Muscle of leg (tissue), 11 donors: ENCODE results near the gene ICAM5. TPM values are rescaled to one million over a fixed set of nuclear protein-coding genes. Genes with fewer than 3 reads are reported as not detected.
A peak's percentile ranks its signal among the peaks of the same experiment; 100 is the strongest.

ENCODE experiments used
- DNase-seq: peaks from one replicate; pipeline ENCODE4 v3.0.0; 2013
- H3K27ac ChIP-seq: one replicate; pipeline ENCODE4 v1.5.1; 2013; ENCODE audit warnings: mild to moderate bottlenecking, low read length, control low read depth
- H3K27me3 ChIP-seq: one replicate; pipeline ENCODE4 v1.6.1; 2013; ENCODE audit warnings: low read length; ENCODE audit not compliant: control insufficient read depth, insufficient read depth
- H3K36me3 ChIP-seq: one replicate; pipeline ENCODE4 v1.6.1; 2013; ENCODE audit warnings: low read length; ENCODE audit not compliant: control insufficient read depth, insufficient read depth
- H3K4me1 ChIP-seq: one replicate; pipeline ENCODE4 v1.6.1; 2013; ENCODE audit warnings: low read length; ENCODE audit not compliant: control insufficient read depth, insufficient read depth
- H3K4me3 ChIP-seq: one replicate; pipeline ENCODE4 v1.5.1; 2013; ENCODE audit warnings: low read length, control low read depth
- H3K9me3 ChIP-seq: replicated peaks from 2 replicates; pipeline ENCODE4 v1.6.1; 2013; ENCODE audit warnings: low read depth, low read length; ENCODE audit not compliant: control insufficient read depth
- WGBS: methylation state at CpG from one replicate; pipeline ENCODE4 v1.1.5; 2013; ENCODE audit warnings: missing lambda C conversion rate; ENCODE audit not compliant: insufficient coverage; 5-methylcytosine and 5-hydroxymethylcytosine counted together
- polyA plus RNA-seq, 8 donors: library from polyadenylated mRNA; unstranded; fragments of 120-200 nt; gene quantifications; one replicate each; pipeline versions ENCODE4 v1.2.1 to v1.2.3, GENCODE V29; 2013; ENCODE audit warnings: inconsistent platforms in 1 of 8, low replicate concordance in 1 of 8; ENCODE audit not compliant: insufficient read length in 8 of 8, insufficient read depth in 1 of 8
- total RNA-seq: library from RNA; stranded (reverse); fragments of 120-200 nt; gene quantifications from one replicate; pipeline ENCODE4 v1.2.4, GENCODE V29; 2013

The ICAM5 gene
- total and polyA plus RNA-seq, 9 donors: 0.04 to 0.61 (median 0.13) TPM; not detected in 3

GRCh38 chr19:10321874-10322835, 32.4 kb downstream of the ICAM5 start:
- DNase-seq: no peak
- Histone ChIP-seq H3K27me3 (no peaks in the 10 kb centered on the region), H3K4me3 (no peak overlapping the region), H3K9me3 (no peaks in the 10 kb centered on the region), H3K27ac (no peak overlapping the region), H3K4me1 (no peaks in the 10 kb centered on the region), H3K36me3 (peaks cover 83% of the 10 kb centered on the region)
- WGBS: 89% methylated on average over 10 of the region's 19 CpGs

GRCh38 chr19:10325732-10326131, 36.0 kb downstream of the ICAM5 start:
- peaks cover 86% of the 10 kb centered on the region for H3K36me3 ChIP-seq
- H3K4me1 ChIP-seq: no peaks in the 10 kb centered on the region
- H3K4me3 ChIP-seq: no peak overlapping the region
- no peaks in the 10 kb centered on the region for H3K9me3 ChIP-seq
- H3K27me3 ChIP-seq: no peaks in the 10 kb centered on the region
- no peak overlapping the region for H3K27ac ChIP-seq
- WGBS: 80% methylated on average over 4 of the region's 8 CpGs
- DNase-seq: no peak

DNA sequence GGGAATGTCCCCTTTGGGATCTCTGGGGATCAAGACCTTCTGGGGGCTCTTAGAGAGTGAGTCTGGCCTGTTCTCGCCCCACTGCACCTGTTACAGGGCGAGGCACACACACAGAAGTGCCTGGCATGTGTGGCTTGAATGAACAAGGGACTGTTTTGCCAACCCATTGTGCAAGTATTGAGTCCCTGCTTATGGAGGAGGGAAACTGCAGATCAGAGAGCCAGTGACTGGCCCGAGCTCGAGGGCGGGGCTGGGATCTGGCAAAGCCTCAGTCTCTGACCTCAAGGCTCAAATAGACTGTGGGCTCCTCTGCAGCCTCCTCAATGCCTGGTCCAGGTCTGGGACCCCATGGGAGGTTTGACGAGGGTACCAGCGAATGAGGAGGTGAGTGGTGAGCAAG, 38.0 kb downstream of the ICAM5 start:
- 93% methylated on average over 7 of the region's 7 CpGs for WGBS
- H3K9me3 ChIP-seq: no peaks in the 10 kb centered on the region
- H3K27ac ChIP-seq: no peak overlapping the region
- peaks cover 8% of the 10 kb centered on the region for H3K4me1 ChIP-seq
- no peaks in the 10 kb centered on the region for H3K27me3 ChIP-seq
- no peak for DNase-seq
- H3K4me3 ChIP-seq: no peak overlapping the region
- H3K36me3 ChIP-seq: peaks cover 66% of the 10 kb centered on the region

DNA sequence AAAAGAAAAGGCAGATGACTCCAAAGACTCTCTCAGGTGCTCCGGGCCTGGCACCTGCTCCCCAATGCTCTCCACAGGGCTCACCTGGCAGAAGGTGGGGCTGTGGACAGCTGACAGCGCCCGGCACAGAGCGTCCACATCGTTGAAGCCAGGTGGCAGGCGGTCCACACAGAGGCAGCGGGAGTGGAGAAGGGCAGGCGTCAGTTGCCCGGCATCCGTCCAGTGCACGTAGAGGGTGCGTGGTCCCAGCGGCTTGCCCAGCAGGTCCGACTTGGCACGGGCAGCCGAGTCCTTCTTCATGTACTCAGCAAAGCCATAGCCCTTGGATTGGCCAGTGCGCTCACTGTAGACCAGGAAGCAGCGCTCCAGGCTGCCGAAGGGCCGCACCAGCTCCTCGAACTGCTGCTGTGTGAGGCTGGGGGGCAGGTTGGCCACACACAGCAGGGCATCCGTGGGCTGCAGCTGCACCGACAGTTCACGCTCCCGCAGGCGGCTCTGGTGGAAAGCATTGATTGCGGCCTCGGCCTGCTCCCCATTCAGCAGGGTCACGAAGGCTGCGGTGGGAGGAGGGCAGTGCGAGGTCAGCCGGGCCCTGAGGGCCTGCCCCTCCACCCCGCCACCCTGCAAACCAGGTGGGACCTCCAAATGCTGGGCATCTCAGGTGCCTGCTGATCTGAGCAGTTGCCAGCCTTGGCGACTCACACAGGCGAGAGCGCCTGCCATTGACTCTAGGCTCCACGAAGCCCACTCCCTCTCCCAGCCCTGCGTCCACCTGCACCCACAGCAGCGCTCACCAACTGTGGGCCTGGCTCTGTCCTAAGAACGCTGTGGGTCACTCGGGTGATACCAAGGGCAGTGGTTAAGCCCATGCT, 39.0 kb downstream of the ICAM5 start:
- no peaks in the 10 kb centered on the region for H3K27me3 ChIP-seq
- DNase-seq: no peak
- H3K27ac ChIP-seq: no peak overlapping the region
- H3K9me3 ChIP-seq: no peaks in the 10 kb centered on the region
- H3K4me1 ChIP-seq: peaks cover 10% of the 10 kb centered on the region
- WGBS: 95% methylated on average over 41 of the region's 41 CpGs
- H3K4me3 ChIP-seq: no peak overlapping the region
- peaks cover 56% of the 10 kb centered on the region for H3K36me3 ChIP-seq

DNA sequence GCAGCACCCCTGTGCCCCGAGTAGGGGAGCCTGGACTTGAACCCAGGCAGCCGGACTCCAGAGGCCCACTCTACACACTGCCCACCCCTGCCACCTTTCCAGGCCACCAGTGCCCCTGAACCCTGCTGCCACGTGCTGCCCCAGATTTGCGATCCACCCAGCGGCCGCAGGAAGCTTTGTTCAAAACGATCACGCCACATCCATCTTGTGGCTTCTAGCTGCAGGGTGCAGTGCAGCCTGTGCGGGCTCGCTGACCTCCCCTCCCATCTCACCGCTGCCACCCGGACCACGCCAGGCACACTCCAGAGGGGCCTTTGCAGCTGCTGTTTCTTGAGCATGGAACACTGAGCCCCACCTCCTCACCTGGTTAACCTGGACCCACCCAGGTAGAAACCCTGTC, 39.8 kb downstream of the ICAM5 start:
- Histone ChIP-seq H3K9me3 (no peaks in the 10 kb centered on the region), H3K36me3 (peaks cover 50% of the 10 kb centered on the region), H3K4me1 (peaks cover 17% of the 10 kb centered on the region), H3K27ac (no peak overlapping the region), H3K4me3 (no peak overlapping the region), H3K27me3 (no peaks in the 10 kb centered on the region)
- 93% methylated on average over 11 of the region's 13 CpGs for WGBS
- DNase-seq: no peak

- H3K27ac ChIP-seq: peak overlapping the region; percentile 98
- WGBS: 39% methylated on average over 12 of the region's 18 CpGs
- H3K27me3 ChIP-seq: no peaks in the 10 kb centered on the region
- H3K9me3 ChIP-seq: no peaks in the 10 kb centered on the region
- peaks cover 31% of the 10 kb centered on the region for H3K36me3 ChIP-seq
- no peak for DNase-seq
- peak overlapping the region; percentile 99 for H3K4me3 ChIP-seq
- H3K4me1 ChIP-seq: peaks cover 25% of the 10 kb centered on the region
Measured at GRCh38 chr19:10332158-10332964, 42.6 kb downstream of the ICAM5 start.

GRCh38 chr19:10332965-10333757, 43.4 kb downstream of the ICAM5 start, which contains the start of gene RAVER1:
Gene RAVER1 (minus strand): TSS chr19:10333529. CDS start chr19:10333507, 22 bp downstream.
- no peaks in the 10 kb centered on the region for H3K9me3 ChIP-seq
- H3K27ac ChIP-seq: peak within 1 kb of the TSS; percentile 98
- peaks cover 23% of the 10 kb centered on the region for H3K36me3 ChIP-seq
- peaks cover 25% of the 10 kb centered on the region for H3K4me1 ChIP-seq
- no peaks in the 10 kb centered on the region for H3K27me3 ChIP-seq
- peak within 1 kb of the TSS; percentile 99 for H3K4me3 ChIP-seq
- peak; percentile 99 for DNase-seq
- WGBS: under 1% methylated on average over 63 of the region's 82 CpGs

DNA sequence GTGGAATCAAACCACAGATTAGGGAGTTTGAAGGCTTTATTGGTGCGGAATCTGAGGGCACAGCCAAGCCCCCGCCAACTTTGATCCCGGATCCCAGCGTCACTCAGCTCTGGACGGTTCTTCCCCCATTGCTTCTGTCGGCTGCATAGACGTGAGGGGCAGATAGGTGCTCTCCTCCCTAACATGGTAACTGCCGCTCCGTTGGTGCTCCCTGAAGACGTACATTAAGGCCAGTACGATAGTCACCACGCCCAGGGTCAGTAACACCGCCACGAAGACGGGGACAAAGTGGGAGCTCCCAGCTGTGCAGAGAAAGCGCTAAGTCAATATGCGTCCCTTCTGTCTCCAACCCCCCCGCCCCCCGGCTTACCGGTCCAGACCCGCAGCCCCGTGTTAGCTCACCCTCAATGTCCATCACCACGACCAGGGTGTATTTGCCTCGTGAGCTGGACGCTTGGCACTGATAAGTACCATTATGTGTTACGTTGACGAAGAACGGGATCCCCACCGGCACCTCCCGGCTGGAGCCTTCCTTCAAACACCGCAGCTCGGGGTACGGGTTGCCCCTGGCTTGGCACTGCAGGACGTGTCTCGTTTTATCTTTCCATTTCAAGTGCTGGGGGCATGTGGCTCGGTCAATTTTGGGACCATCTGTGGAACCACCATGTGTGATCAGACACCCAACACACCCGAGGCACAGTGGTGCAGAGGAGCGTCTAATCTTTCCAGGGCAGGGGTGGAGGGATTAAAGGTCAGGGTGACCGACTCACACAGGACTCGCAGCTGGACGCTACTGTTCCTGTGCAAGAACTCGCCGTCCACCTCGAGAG, 44.2 kb downstream of the ICAM5 start:
- H3K27me3 ChIP-seq: no peaks in the 10 kb centered on the region
- peak; percentile 17 for DNase-seq
- H3K4me3 ChIP-seq: peak overlapping the region; percentile 99
- H3K9me3 ChIP-seq: no peaks in the 10 kb centered on the region
- peaks cover 14% of the 10 kb centered on the region for H3K36me3 ChIP-seq
- H3K27ac ChIP-seq: peak overlapping the region; percentile 80
- peaks cover 25% of the 10 kb centered on the region for H3K4me1 ChIP-seq
- 6% methylated on average over 32 of the region's 44 CpGs for WGBS
